WERI-Rb-1 (cell line): ENCODE results near the gene TCL1A.
"Not testable (repeated sequence)": the region's sequence is repeated elsewhere in the genome, so short reads cannot be mapped to it uniquely, and the experiment has no call there.

Experiments used
- DNase-seq: peaks from one replicate; pipeline ENCODE4 v3.0.0-alpha.2; 2020
- H3K27ac ChIP-seq: fragments of 250-450 bp; sonication (Bioruptor Pico); 2 replicates; pipeline ENCODE4 v1.5.1; 2020; ENCODE audit warnings: mild to moderate bottlenecking, moderate library complexity
- H3K27me3 ChIP-seq: fragments of 250-450 bp; sonication (Bioruptor Pico); 2 replicates; pipeline ENCODE4 v1.5.1; 2021; ENCODE audit warnings: mild to moderate bottlenecking, low read depth, moderate library complexity; ENCODE audit not compliant: insufficient read depth, severe bottlenecking
- H3K36me3 ChIP-seq: fragments of 250-450 bp; sonication (Bioruptor Pico); 2 replicates; pipeline ENCODE4 v1.5.1; 2020; ENCODE audit warnings: mild to moderate bottlenecking, moderate library complexity
- H3K4me3 ChIP-seq: 2 replicates; pipeline ENCODE4 v1.5.1; 2011; ENCODE audit warnings: low read depth, mild to moderate bottlenecking, control low read depth, low read length
- H3K9me3 ChIP-seq: fragments of 250-450 bp; sonication (Bioruptor Pico); 2 replicates; pipeline ENCODE4 v1.5.1; 2021; ENCODE audit warnings: mild to moderate bottlenecking, moderate library complexity; ENCODE audit not compliant: severe bottlenecking
- TF ChIP-seq, protein P1 (sequence below): IDR thresholded peaks from 2 replicates; pipeline ENCODE4 v1.5.1; 2011; ENCODE audit warnings: low read depth, mild to moderate bottlenecking, control low read depth, inconsistent platforms, low read length

TCL1A gene

DNA sequence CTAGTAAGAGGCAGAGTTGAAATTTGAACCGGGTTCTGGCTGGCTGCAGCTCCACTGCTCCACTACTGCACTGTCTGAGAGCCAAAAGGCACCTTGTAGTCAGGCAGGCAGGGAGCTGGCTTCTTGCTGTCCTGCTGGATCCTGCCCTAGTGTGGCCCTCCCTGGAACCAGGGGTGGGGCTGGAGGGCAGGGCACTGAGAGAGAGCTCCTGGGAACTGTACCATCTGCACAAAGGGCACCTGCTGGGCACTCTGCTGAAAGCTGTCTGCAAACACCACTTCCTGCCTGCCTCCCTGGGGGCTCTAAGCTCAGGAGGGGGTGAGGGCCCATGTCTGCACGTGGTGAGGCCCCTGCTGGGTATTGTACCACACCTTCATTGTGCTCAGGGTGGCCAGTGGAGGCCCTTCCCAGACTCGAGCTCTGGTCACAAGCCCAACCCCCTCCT lies 46.7 kb downstream of the TCL1A start:
- TF ChIP-seq, protein P1, sequence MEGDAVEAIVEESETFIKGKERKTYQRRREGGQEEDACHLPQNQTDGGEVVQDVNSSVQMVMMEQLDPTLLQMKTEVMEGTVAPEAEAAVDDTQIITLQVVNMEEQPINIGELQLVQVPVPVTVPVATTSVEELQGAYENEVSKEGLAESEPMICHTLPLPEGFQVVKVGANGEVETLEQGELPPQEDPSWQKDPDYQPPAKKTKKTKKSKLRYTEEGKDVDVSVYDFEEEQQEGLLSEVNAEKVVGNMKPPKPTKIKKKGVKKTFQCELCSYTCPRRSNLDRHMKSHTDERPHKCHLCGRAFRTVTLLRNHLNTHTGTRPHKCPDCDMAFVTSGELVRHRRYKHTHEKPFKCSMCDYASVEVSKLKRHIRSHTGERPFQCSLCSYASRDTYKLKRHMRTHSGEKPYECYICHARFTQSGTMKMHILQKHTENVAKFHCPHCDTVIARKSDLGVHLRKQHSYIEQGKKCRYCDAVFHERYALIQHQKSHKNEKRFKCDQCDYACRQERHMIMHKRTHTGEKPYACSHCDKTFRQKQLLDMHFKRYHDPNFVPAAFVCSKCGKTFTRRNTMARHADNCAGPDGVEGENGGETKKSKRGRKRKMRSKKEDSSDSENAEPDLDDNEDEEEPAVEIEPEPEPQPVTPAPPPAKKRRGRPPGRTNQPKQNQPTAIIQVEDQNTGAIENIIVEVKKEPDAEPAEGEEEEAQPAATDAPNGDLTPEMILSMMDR: no peak
- Histone ChIP-seq H3K36me3 (no peaks in the 10 kb centered on the region), H3K4me3 (no peak overlapping the region), H3K9me3 (no peaks in the 10 kb centered on the region), H3K27me3 (no peaks in the 10 kb centered on the region), H3K27ac (no peak overlapping the region)
- no peak for DNase-seq

DNA sequence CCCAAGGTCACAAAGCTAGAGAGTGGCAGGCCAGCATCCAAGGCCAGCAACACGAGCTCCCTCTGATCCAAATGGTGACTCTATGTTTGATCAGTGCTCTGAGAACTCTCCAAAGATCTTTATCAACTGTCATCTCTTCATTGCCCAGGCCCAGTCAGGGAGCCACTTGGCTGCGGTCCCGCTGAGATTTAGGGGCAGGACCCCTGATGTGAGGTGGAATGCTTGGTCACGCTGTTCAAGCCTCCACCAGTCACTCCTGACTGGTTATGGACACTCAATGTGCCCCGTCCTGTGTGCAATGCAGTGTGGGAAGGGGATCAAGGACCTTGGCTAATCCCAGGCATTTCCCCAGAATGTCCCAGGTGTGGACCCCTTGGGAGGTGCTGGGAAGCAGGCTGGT lies 47.5 kb downstream of the TCL1A start:
- Histone ChIP-seq H3K36me3 (no peaks in the 10 kb centered on the region), H3K27ac (no peak overlapping the region), H3K9me3 (no peaks in the 10 kb centered on the region), H3K4me3 (no peak overlapping the region), H3K27me3 (no peaks in the 10 kb centered on the region)
- TF ChIP-seq, protein P1: no peak
- no peak for DNase-seq

DNA sequence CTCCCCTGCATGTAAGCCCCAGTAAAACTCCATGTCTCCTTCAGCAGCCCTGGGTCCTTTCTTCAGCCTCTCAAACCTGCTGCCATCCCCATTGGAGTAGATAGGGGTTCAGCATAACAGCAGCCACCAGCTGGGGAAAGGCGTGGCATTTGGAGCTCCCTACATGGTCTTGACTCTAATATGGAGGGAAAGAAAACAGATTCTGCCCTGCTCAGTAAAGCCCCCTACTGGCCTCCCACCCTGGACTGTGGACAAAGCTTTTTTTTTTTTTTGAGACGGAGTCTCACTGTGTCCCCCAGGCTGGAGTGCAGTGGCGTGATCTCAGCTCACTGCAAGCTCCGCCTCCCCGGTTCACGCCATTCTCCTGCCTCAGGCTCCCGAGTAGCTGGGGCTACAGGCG lies 48.4 kb downstream of the TCL1A start:
- TF ChIP-seq, protein P1: peak; percentile 38; the same call in 1 of the 2 replicates
- not testable (repeated sequence) for H3K27me3 ChIP-seq, H3K27ac ChIP-seq, H3K4me3 ChIP-seq, H3K9me3 ChIP-seq, H3K36me3 ChIP-seq
- DNase-seq: peak; percentile 22

DNA sequence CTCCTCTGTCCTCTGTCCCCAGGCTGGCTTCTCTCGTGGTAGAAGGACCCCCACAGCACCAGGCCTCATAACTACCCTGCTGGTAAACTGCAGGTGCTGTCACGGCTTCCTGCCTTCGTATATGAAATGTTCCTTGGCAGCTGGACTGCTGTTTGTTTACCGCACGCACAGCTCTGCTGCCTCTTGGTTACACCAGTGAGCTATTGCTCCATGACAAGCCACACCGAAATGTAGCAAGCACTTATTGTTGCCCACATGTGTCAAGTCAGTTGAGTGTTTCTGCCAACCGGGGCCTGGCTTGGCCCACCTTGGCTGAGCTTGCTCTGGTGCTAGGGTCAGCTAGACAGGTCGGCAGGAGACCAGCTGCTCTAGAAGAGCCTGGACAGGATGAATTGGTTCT lies 49.4 kb downstream of the TCL1A start:
- Histone ChIP-seq H3K9me3 (no peaks in the 10 kb centered on the region), H3K36me3 (no peaks in the 10 kb centered on the region), H3K4me3 (no peak overlapping the region), H3K27ac (no peak overlapping the region), H3K27me3 (no peaks in the 10 kb centered on the region)
- TF ChIP-seq, protein P1: no peak
- DNase-seq: no peak

DNA sequence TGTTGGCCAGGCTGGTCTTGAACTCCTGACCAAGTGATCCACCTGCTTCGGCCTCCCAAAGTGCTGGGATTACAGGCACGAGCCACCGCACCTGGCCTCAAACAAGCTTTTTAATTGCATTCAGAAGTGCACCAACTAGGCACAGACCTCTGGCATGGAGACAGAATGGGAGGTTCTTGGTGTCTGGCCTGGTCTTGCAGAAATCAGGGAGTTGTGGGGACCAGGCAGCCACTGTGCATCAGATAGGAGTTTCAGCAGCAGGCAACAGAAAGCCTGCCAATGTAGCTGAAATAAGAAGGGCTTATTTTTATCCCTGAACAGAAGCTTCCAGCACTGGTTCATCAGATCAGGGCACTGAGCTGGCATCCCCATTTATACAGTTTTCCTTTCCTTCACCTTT lies 49.9 kb downstream of the TCL1A start:
- H3K27ac ChIP-seq: no peak overlapping the region
- no peak for DNase-seq
- H3K27me3 ChIP-seq: no peaks in the 10 kb centered on the region
- H3K36me3 ChIP-seq: no peaks in the 10 kb centered on the region
- H3K4me3 ChIP-seq: no peak overlapping the region
- TF ChIP-seq, protein P1: no peak
- H3K9me3 ChIP-seq: no peaks in the 10 kb centered on the region

DNA sequence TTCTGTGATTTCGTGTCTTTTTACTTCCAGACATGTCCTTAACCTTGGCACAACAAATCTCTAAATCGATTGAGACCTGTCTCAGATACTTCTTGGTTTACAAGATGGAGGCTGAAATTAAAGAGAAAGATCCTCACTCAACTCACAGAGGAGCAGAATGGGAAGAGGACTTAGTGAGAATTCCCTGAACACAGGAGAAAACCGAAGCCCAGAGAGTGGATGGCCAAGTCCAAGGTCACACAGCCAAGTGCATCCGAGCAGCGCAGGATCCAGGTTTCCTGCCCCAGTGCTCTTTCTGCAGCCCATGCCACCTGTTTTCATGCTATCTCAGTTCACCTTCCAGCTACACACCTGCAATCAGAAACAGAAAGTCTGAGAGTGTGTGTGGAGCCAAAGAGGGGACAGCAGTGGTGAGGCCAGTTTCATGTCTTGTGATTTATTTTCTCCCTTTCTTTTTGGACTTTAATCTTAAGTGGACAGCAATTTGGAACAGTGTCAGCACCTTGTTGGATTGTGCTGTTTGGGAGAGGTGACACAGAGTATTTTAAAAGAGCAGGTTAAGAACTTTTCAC lies 50.6 kb downstream of the TCL1A start:
- no peak overlapping the region for H3K27ac ChIP-seq
- H3K27me3 ChIP-seq: no peaks in the 10 kb centered on the region
- H3K4me3 ChIP-seq: no peak overlapping the region
- no peaks in the 10 kb centered on the region for H3K9me3 ChIP-seq
- no peaks in the 10 kb centered on the region for H3K36me3 ChIP-seq
- DNase-seq: no peak
- TF ChIP-seq, protein P1: no peak
